GM19372 (cell line): Measurements from ENCODE around the gene EDEM3.
A peak's percentile ranks its signal among the peaks of the same experiment; 100 is the strongest.

ENCODE experiments used
- ATAC-seq: cut with Tn5 transposase; IDR thresholded peaks from one replicate; pipeline ENCODE4 v1.9.1; 2021; ENCODE audit warnings: mild to moderate bottlenecking, low read depth, moderate library complexity; ENCODE audit not compliant: unreplicated experiment

The EDEM3 gene

DNA sequence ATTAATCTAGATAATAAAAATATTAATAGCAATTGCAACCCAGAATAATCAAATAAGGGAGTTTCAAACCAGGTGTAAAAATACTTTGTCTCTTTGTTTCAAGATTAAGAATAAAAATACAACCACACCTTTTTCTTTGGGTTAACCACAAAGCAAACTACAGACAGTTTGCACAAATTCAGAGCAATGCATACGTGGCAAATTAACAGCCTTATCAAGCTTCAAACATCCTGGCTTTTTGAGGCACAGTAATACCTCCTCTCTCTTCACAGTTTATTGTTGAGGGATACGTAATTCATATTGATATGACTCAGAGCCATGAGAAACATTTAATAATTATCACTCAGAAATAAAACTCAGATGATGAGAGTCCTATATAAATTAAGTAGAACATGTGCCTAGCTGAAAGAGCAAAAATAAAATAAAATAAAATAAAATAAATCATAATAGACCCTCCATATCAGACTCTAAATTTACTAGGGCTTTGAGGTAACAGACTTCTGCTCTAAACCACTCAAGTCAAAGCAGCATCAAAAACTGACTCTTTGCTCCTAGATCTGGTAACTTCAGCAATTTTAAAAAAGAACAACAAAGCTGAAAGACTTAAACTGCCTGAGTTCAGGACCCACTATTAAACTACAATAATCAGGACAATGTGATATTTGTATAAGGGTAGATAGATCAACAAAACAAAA is 11.4 kb downstream of the EDEM3 start:
- peak; percentile 48 for ATAC-seq

DNA sequence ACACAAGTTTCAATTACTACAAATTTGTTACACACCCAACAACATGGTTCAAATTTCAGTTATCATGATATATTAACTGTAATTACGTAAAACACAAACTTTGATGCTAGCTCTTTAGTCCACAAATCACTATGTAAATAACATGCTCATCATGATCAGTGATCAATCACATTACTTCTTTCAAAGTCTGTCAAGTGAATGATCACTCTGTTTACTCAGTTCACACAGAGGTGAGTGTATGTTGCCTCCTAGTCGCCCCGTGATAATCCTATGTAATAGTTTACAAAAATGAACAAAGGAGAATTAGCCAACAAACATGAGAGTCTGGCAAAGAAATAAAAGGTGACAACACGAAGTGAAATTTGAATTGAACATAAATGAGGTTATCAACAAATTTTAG is 14.3 kb downstream of the EDEM3 start:
- no peak for ATAC-seq

DNA sequence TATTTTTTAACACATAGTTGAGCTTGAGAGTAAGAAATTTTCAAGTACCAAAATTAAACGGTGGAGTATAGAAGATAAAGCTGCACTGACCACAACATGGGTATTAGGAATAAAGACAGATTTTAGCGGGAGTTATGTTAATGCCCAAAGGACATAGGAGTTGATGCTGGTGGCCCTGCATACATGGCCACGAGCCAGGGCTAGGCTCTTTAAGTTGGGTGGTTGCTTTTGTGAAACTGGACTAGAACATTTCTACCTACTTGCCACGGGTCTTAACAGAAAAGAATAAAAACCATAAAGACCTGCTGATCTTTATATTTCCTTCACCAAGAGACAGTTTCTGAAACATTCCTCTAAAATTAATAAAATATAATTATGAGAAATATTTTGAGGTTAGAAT is 14.9 kb downstream of the EDEM3 start:
- no peak for ATAC-seq

DNA sequence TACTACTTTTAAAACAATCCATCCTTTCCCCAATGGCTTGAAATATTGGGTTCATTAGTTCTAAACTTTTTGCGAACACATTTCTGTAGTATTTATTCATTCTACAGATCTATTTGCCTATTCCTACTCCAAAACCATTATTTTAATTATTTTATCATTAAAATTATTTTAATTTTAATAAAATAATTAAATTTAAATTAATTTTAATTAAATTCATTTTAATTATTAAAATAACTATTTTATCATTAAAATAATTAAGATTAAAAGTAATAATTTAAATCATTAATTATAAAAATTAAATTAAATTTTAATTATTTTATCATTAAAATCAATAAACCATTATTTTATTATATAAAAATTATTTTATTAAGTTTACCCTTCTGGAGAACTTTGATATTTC is 15.6 kb downstream of the EDEM3 start:
- no peak for ATAC-seq

DNA sequence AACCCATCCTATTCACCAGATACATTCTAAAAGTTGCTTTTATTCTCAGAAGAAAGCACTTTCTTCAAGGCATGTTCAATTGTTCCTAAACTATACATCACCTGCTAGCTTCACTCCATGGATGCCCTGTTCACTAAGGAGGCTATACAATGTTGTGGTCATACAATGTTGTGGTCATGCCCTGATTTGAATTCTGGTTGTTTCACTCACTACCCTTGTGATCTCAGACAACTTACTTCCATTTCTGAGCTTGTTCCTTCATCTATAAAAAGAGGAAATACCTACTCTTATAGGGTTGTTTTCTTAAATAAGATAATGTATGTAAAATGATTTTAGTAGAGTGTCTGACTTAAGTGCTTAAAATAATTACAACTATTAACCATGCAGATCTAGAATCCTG is 19.7 kb downstream of the EDEM3 start:
- peak; percentile 57 for ATAC-seq

DNA sequence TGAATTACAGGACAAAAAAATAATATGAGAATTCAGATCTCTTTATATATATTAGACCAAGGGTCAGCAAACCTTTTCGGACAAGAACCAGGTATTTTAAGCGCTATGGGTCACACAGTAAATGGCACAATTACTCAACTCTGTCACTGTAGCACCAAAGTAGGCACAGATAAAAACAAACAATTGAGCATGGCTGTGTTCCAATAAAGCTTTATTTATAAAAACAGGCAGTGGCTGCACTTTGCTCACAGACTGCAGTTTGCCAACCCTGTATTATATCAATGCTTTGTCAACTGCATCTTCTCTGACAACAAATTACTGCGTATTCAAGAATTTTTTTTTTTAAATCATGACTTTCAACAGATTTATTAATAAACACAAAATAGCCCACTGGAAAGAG is 29.8 kb downstream of the EDEM3 start:
- ATAC-seq, result no peak

DNA sequence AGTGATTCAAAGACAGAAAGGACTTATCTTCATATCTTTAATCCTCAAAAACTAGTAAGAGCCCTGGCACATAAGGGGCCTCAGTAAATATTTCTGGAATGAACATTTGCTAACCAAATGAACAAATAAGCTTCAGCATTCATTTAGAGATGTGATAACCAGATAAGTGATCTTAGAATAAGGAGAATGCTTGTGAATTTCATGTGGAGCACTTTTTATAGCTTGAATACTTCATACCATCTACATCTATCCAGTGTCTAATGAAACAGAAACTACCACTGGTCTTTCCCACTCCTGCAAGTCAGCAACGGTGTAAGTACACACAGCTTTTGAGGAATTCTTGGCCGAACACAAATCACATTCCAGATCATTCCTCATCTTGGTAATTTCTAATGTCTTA is 38.5 kb downstream of the EDEM3 start:
- ATAC-seq, result no peak

DNA sequence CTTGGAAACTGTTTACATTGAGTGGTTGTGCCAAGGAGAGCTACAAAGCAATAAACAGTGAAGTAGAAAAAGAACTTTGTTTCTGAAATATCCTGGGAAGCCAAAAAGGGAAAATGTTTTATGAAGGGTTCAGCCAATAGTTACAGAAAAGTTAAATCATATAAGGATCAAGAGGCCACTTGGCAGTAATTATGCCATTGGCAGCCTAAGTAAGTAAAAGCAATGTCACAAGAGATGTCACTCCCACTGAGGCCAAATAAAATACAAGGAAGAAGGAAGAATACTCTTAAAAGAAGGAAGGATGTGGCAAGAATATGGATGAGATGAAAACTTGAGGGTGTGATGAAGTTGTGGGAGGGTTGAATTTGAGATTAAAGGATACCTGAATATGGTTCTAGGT is 45.2 kb downstream of the EDEM3 start:
- ATAC-seq, result no peak

DNA sequence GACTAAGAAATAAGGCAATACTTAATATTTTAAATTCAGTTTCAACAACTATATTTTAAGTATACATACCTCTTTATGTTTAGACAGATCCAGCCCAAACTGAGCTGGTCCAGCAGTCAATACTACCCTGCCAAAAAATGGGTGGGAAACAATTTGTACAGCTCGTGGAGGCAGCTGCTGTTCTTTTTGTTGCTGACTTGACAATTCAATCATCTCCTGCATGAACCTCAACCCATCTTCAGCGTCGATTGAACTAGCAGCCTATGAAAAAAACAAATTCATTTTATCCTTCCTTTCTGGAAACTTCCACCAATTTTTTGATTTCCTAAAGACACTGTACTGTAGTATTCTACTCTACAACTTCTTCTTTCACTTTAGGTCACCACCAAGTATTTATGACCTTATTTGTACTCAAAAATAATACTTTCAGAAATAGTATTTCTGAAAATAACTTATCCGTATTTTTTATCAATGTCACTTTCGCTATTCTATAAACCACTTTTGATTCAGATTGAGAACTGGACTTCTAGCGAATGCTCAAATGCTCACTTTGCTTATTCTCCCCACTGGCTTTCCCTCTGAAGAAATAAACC is 46.5 kb downstream of the EDEM3 start:
- no peak for ATAC-seq

DNA sequence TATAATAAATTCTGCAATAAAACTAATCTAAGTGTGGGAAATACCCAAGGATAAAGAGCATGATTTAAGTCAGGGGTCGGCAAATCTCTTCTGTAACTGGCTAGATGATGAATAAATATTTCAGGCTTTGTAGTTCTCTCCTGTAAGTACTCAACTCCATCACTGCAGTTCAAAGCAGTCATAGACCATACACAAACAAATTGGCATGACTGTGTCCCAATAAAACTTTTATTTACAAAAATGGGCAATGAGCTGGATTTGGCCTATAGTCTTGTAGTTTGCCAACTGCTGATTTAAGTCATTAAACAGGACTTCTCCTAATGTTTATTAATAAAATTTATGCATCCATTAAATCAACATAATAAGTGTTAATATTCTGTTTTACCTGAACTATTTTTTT is 49.4 kb downstream of the EDEM3 start:
- no peak for ATAC-seq

DNA sequence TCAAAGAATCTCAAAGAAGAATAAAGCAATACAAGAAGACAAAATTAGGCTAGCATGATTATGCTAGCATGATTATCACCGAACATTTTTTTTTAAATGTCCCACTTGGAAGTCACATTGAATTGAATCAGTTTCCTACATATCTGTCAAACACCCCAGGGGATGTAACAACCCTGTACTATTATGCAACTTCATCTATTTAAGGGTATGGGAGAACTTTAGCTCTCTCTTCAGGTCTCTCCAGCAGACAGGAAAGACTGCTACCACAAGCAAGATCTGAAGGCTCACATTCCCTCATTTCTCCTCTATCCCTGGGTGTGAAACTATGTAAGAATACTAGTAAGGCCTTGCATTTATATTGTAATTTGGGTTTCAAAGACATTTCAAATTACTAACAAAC is 52.8 kb downstream of the EDEM3 start:
- no peak for ATAC-seq

DNA sequence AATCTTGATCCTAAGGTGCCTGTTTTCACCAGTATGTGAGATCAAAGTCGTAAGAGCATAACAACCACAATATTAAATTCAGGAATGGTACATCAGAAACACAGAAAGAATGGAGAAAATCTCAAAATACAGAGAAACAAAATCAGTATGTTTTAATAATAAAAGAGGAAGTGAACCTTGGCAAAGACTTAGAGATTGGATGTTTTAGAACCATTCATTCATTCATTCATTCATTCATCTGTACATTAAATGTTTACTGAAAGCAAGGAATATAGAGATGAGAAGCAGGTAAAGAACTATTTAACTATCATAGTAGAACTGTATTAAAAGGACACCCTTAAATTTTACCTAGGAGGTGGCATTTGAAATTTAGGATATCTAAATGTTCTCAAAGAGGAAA is 55.7 kb downstream of the EDEM3 start:
- no peak for ATAC-seq

DNA sequence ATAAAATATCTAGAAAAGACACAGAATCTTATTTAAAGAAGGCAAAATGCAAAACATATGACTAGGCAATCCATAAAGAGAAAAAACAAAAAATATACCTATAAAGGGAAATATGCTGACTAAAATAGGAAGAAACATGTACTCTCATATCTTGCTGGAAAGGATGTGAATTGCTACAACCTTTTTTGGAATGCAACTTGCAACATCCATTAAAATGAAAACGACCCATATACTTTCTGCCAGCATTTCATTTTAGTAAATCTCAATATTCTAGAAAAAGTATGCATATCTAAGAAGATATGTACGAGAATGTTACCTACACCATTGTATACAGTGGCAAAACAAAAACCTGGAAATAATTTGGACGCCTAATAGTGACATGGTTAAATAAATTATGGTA is 56.6 kb downstream of the EDEM3 start:
- no peak for ATAC-seq

DNA sequence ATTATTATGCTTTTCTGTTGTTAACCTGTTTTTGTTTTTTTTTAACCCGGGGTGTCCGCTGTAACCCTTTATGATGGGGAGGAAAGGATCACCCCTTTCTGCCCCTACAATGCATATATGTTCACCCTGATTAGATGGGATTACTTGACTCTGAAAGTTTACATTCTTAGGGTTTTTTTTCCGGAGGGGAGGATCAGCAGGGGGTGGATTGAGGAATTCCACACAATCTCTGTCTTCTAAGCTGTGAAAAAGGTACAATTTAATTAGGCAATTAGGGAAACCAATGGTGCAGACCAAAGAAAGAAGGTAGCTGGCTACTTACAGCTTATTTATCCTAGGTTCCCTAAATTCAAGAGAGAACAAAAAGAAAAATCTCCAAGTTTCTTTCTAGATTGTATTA is 58.3 kb downstream of the EDEM3 start:
- no peak for ATAC-seq

DNA sequence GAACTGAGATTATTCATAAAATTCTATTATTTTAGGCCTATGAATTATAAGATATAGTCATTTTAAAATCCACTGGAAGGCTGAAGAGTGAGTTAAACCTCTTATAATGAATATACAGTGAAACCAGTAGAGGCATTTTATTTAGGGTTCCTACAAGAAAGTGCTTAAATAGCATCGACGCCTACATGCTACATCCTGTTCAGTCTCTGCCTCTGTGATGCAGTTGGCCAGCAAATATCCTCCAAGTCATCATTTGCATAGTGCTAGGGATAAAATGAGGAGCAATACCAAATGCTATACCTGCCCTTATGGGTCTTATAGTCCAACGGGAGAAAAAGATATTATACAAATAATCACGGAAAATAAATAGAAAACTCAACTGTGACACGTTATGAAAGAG is 59.6 kb downstream of the EDEM3 start:
- ATAC-seq, result no peak

DNA sequence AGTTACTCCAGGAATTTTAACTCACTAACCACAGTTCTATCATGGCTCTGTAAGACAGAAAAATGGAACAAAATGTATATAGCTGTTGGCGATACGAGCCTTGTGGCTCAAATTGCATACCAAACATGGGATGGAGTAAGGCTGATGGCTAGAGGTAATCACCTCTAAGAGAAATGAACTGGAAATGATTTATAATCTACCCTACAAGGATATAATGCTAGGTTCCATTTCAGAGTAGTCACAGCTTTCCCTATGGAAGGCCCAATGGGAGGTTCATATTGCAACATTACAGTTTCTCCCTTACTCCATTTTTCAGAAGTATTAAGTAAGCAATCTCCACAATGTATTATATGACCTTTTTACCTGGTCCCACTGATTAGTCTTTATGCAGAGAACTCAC is 61.6 kb downstream of the EDEM3 start:
- ATAC-seq, result no peak

DNA sequence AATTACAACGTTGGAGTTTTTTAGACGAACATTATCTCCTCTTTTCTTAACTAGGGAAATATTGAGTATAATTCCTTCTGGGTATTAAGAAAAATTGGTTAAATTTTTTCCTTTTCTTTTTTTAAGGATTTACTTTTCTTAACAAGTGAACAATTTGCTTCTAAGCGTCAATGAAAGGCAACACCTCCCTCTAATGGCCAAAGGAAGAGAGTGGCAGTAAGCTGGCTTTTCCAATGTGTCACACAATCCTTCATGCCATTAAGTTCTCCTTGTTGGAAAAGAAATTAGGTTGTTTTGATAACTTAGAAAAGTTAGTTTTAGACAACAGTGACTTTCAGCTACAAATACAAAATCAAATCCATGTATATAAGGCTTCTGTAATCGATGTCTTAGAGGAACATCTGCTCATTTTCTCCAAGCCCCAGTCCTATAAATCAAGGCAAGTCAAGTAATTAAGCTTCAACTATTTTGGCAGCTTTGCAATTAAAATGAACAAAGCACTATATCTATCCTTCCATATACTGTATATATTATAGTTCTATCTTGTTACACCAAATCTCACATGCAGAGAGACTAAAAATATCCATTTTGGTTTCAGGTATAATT is 62.8 kb downstream of the EDEM3 start:
- ATAC-seq, result no peak

DNA sequence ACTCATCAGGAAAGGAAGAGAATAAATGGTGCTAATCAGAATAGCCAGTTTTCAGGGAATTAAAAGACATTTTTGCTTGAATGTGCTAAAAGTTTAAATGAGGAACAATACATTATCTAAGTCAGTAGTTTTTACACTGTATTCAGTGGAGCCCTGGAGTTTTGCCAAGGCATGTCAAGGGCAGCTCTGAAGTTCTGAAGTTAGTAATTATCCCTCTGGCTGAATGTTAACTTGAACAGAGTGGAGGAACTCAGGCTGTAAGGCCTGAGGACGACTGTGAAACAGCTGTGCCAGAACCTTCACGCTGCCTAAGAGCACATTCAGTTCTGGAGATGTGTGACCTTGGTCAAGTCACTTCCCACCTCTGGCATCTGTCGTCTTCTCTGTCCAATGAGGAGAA is 68.1 kb downstream of the EDEM3 start:
- no peak for ATAC-seq

DNA sequence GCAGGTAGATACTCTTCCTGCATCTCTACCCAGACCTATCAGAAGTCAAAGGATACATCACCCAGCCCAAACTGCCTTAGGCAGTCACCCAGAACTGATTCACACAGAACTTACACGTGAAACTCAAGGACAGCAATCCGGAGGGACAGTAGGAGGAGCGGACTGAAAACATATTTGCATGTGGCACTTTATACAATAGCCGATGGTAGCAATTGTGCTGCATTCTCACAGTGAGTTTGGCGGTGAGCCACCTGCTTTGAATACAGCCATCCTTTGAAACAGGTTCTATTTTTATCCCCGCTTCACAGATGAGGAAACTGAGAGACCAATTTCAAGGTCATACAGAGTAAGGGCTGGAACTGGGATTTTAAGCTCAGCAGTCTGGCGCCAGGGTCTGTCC is 69.5 kb downstream of the EDEM3 start:
- ATAC-seq, result no peak

DNA sequence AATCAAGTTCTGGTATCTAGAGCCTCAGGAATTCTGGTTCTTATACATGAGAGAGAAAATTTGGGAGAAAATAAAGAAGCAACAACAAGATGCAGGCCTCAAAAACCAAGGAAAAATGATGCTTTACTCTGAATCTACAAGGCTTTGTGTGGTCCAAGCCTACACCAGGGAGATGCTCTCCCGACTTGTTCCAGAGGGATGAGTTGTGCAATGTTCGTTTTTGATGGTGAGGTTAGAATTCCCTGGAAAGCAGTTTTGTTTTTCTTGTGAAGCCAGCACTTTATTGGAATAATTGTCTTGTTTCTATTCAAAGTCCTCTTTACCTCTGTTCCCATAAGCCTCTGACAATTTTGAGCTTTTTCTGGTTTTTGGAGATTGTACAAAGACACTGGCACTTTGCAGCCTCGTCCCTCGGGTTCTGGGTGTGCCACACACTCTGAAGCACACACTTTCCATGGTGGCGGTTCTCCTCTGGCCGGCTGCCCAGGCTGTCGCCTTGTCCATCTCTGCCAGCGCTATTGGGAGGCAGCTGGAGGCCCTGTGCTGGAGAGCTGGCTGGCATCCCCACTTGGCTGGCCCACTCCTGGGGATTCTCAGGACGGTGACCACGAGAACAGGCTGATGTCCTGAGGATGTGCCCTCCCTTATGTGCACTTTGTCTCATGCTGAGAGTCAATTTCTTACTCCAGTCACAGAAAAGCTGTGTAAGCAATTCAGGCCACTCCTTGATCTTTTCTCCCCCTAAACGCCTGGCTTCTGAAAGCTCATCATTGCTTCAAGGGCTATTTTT is 70.2 kb downstream of the EDEM3 start:
- ATAC-seq, result no peak

DNA sequence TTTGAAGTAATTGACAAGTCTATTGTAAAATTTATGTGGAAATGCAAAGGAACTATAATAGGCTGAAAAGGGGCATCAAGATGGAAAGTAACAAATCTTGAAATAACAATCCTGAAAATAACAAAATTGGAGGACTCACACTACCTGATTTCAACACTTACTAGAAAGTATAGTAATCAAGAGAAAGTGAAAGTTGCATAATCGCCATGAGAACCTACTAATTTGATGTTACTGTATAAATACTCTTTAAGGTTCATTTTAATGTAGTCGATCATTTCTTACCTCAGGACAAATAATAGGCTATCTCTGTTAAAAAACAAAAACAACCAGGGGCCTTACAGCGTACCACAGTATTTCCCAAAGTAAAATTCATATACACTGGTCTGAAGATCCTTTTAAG is 71.7 kb downstream of the EDEM3 start:
- no peak for ATAC-seq
